GM23338 (cell line): ENCODE results near the gene NUP214.

ENCODE experiments used
- CTCF ChIP-seq, 2 experiments: fragments of 200-600 bp in 1 of 2; sonication (generic) in 1 of 2; conservative IDR thresholded peaks; 2 replicates each; pipeline versions ENCODE4 v1.5.1 to v1.6.1; 2016 to 2017; ENCODE audit warnings: antibody characterized with exemption in 2 of 2, low read depth in 2 of 2, mild to moderate bottlenecking in 2 of 2, moderate library complexity in 1 of 2
- ETS1 ChIP-seq: IDR thresholded peaks from 2 replicates; pipeline ENCODE4 v1.6.1; 2016; ENCODE audit warnings: antibody characterized with exemption
- EZH2 ChIP-seq: fragments of 200-600 bp; sonication (generic); IDR thresholded peaks from one replicate; pipeline ENCODE4 v1.8.0; 2017; ENCODE audit warnings: antibody characterized with exemption, mild to moderate bottlenecking, low read depth; ENCODE audit not compliant: unreplicated experiment
- EZH2phosphoT487 ChIP-seq: fragments of 200-600 bp; sonication (generic); IDR thresholded peaks from one replicate; pipeline ENCODE4 v1.8.1; 2018; ENCODE audit warnings: antibody characterized with exemption; ENCODE audit not compliant: unreplicated experiment
- JUNB ChIP-seq: IDR thresholded peaks from one replicate; pipeline ENCODE4 v1.6.1; 2016; ENCODE audit warnings: antibody characterized with exemption; ENCODE audit not compliant: unreplicated experiment
- POLR2AphosphoS5 ChIP-seq: IDR thresholded peaks from 2 replicates; pipeline ENCODE4 v1.6.1; 2016; ENCODE audit warnings: antibody characterized with exemption, low read depth
- REST ChIP-seq: IDR thresholded peaks from one replicate; pipeline ENCODE4 v1.6.1; 2018; ENCODE audit warnings: antibody characterized with exemption; ENCODE audit not compliant: unreplicated experiment
- STAT1 ChIP-seq: IDR thresholded peaks from one replicate; pipeline ENCODE4 v1.6.1; 2016; ENCODE audit warnings: antibody characterized with exemption; ENCODE audit not compliant: unreplicated experiment
- ZNF114 ChIP-seq: fragments of 250-450 bp; sonication (Bioruptor Pico); IDR thresholded peaks from 2 replicates; pipeline ENCODE4 v1.5.0; 2020; ENCODE audit warnings: mild to moderate bottlenecking, moderate library complexity

GRCh38 chr9:131186622-131187021 lies 61.2 kb downstream of the NUP214 start:
- TF ChIP-seq REST = no peak
- no peak for TF ChIP-seq CTCF (conservative IDR thresholded peaks at IDR 0.05; ENCODE audit: low read depth in 2 of 2)
- TF ChIP-seq ETS1 = no peak
- TF ChIP-seq POLR2AphosphoS5 = no peak
- no peak for TF ChIP-seq EZH2
- TF ChIP-seq JUNB = no peak
- no peak for TF ChIP-seq ZNF114 (CRISPR knock-in tag)
- TF ChIP-seq EZH2phosphoT487 = no peak
- TF ChIP-seq STAT1 = no peak
